Kidney (tissue), 14 donors: ENCODE measurements around the gene ECEL1. TPM values are rescaled to one million over a fixed set of nuclear protein-coding genes. Genes with fewer than 3 reads are reported as not detected.
A peak's percentile ranks its signal among the peaks of the same experiment; 100 is the strongest.
"Not testable (repeated sequence)": the region's sequence is repeated elsewhere in the genome, so short reads cannot be mapped to it uniquely, and the experiment has no call there.

Experiments
- DNase-seq, 5 donors: peaks; one replicate each; pipeline ENCODE4 v3.0.0-alpha.2; 2013 to 2020
- FAIRE-seq: peaks from 2 replicates; lab custom pipeline; 2012; peaks lifted over from hg19 to GRCh38; lab: Jason Lieb, UNC
- H3K27ac ChIP-seq, 2 donors: one replicate each; pipeline ENCODE4 v1.7.0; 2013; ENCODE audit warnings: low read depth in 2 of 2, low read length in 2 of 2, inconsistent platforms in 1 of 2
- H3K27me3 ChIP-seq: one replicate; pipeline ENCODE4 v1.7.1; 2013; ENCODE audit warnings: low read length, inconsistent platforms; ENCODE audit not compliant: control insufficient read depth, insufficient read depth
- H3K36me3 ChIP-seq, 3 donors: one replicate each; pipeline versions ENCODE4 v1.7.0 to v1.7.1; 2013; ENCODE audit warnings: low read length in 3 of 3, control low read depth in 1 of 3, inconsistent platforms in 1 of 3; ENCODE audit not compliant: insufficient read depth in 3 of 3, control insufficient read depth in 2 of 3
- H3K4me1 ChIP-seq, 3 donors: one replicate each; pipeline versions ENCODE4 v1.7.0 to v1.7.1; 2013; ENCODE audit warnings: low read length in 3 of 3, inconsistent platforms in 1 of 3, low read depth in 1 of 3; ENCODE audit not compliant: control insufficient read depth in 2 of 3, insufficient read depth in 2 of 3
- H3K4me3 ChIP-seq, 3 donors: one replicate each; pipeline versions ENCODE4 v1.7.0 to v1.8.1; 2013; ENCODE audit warnings: low read length in 3 of 3, control low read depth in 1 of 3, inconsistent platforms in 1 of 3
- H3K9ac ChIP-seq, 3 donors: one replicate each; pipeline versions ENCODE4 v1.7.0 to v1.7.1; 2013; ENCODE audit warnings: low read length in 3 of 3, control low read depth in 1 of 3, inconsistent platforms in 1 of 3
- H3K9me3 ChIP-seq, 3 donors: one replicate each; pipeline versions ENCODE4 v1.7.0 to v1.7.1; 2013; ENCODE audit warnings: low read length in 3 of 3, control low read depth in 1 of 3, inconsistent platforms in 1 of 3; ENCODE audit not compliant: control insufficient read depth in 2 of 3, insufficient read depth in 1 of 3
- CTCF ChIP-seq: IDR thresholded peaks from 3 replicates; pipeline ENCODE4 v1.5.1; 2012; ENCODE audit warnings: mild to moderate bottlenecking, moderate library complexity, borderline replicate concordance; ENCODE audit not compliant: insufficient read depth; ENCODE audit errors: extremely low read depth
- intact Hi-C: fragments of 100-400 bp; cut with DNase I; formaldehyde crosslinking; loops from one replicate; pipeline ENCODE4 v1.11.1; 2022
- polyA plus RNA-seq: library from polyadenylated mRNA; stranded (reverse); fragments of 350-450 nt; fragmentation: Illumina TruSeq; extraction: RNeasy Lipid Tissue Mini Kit (QIAGEN cat#74804); gene quantifications from one replicate; pipeline ENCODE4 v1.2.3, GENCODE V29; 2014; ENCODE audit warnings: low read depth, low replicate concordance; ENCODE audit not compliant: insufficient read depth
- total RNA-seq: library from RNA; stranded (reverse); fragmentation: NEBNext Ultra II Directional; extraction: Animal tissue kit (Norgen Biotek cat#: 25700); gene quantifications from one replicate; pipeline ENCODE4 v1.2.1, GENCODE V29; 2021
- donor health status: control.
- donor health status: control.
- donor health status: control.
- donor health status: control.
- donor health status: control.
- donor health status: DM: yes; HTN: yes; CAD: no.
- donor health status: Normal renal cell carcinoma (clear cell type).

The ECEL1 gene
- total and polyA plus RNA-seq, 2 donors from 2014 or later, result 6.7 to 8.5 TPM

- Histone ChIP-seq H3K9ac (no peak overlapping the region), H3K36me3 (no peaks in the 10 kb centered on the region), H3K27ac (peak overlapping the region; percentile 68 to 69), H3K9me3 (no peaks in the 10 kb centered on the region), H3K27me3 (no peaks in the 10 kb centered on the region), H3K4me3 (no peak overlapping the region), H3K4me1 (peaks cover 0 to 8% (median 3%) of the 10 kb centered on the region in 3 donors)
- intact Hi-C loops, result no loop called here
- FAIRE-seq (no peak), DNase-seq (peak; percentile 34 to 71 (median 47))
- no peak for TF ChIP-seq CTCF
These were observed 39.9 kb downstream of the ECEL1 start for GRCh38 chr2:232447638-232448303.

DNA sequence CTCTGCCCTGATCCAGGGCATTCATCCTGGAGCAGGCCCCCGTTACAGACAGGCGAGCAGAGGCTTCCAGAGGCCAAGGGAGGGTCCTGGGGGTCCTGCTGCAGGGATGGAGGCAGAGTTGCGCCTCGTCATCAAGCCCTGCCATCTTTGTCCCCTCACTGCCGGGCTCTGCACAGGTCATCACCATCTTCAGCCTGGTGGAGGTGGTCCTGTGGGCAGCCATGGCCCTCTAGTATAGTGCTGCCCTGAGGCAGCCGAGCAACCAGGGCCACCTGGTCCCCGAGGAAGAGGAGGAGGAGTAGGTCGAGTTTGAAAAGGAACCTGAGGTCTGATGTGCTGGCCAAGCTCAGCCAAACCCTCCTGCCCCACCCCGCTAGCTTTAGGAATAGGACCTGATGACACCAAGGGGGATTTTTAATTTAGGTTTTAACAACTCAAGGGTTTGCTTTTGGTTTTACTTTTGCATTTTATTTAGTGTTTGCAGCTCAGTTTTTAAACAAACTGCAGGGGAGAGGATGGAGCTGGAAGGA is 40.5 kb downstream of the ECEL1 start:
- no peaks in the 10 kb centered on the region for H3K36me3 ChIP-seq
- intact Hi-C loops, result no loop called here

GRCh38 chr2:232446266-232446777 is 41.3 kb downstream of the ECEL1 start:
- H3K36me3 ChIP-seq, H3K4me1 ChIP-seq, H3K27me3 ChIP-seq, H3K9me3 ChIP-seq, intact Hi-C loops, H3K27ac ChIP-seq, H3K9ac ChIP-seq, H3K4me3 ChIP-seq, FAIRE-seq: not testable (repeated sequence)
- peak in 1 of 5 donors; percentile 55 for DNase-seq

More for the DNA sequence above, 40.5 kb downstream of the ECEL1 start:
- no peak for TF ChIP-seq CTCF
- peak in 1 of 5 donors; percentile 45 for DNase-seq
- no peak for FAIRE-seq
- Histone ChIP-seq H3K27ac (peak overlapping the region in 1 of 2 donors; percentile 68), H3K4me3 (no peak overlapping the region), H3K9me3 (no peaks in the 10 kb centered on the region), H3K4me1 (peaks cover 0 to 8% (median 3%) of the 10 kb centered on the region in 3 donors), H3K9ac (no peak overlapping the region), H3K27me3 (no peaks in the 10 kb centered on the region)

DNA sequence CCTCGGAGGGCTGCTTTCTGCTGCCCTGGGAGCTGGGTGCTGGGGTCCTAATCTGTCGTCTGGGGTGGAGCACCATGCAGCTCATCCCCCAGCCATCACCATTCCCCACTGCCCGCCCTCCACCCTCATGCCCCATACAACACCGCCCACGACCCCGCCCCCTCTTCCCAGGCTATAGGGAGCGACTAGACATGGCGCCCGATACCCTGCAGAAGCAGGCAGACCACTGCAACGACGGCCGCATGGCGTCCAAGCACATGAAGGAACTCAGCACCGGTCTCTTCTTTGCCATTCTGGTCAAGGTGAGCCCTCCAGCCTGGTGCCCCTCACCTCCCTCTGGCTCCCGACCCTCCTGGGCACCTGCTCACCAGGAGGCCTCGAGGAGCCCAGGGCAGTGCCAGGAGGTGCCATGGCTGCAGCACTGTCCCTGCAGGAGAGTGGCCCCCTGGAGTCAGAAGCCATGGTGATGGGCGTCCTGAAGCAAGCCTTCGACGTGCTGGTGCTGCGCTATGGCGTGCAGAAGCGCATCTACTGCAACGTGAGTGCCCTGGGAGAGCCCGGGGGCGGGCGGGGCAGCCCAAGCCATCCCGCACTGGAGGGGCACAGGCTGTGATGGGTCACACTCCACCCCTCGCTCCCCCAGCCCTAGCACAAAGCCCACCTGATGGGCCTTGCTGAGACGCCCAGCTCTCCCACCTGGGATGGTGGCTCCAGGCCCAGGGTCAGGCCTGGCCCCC is 42.3 kb downstream of the ECEL1 start:
- H3K4me3 ChIP-seq, intact Hi-C loops, FAIRE-seq, H3K27me3 ChIP-seq, H3K4me1 ChIP-seq, H3K9ac ChIP-seq, H3K27ac ChIP-seq, H3K9me3 ChIP-seq, H3K36me3 ChIP-seq: not testable (repeated sequence)
- peak in 1 of 5 donors; percentile 43 for DNase-seq
